ENCODE measurements around the gene SCARB1.

Gene SCARB1

DNA sequence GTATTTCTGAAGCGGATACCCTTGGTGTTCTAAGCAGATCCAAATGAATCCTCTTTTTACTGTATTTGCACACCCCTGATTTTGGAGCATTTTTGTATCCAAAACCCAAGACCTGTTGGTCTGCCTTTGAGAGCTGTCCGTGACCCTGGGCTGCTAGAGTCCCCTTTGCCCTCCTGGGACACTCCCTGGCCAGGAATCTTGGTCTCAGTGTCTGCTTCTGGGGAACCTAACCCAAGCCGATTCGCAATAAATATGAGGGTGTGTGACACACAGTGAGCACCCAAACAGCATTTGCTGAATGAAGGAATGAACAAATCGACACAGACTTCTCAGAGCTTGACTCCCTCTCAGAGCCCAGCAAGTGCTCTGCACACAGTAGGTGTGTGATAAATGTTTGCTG is 92.9 kb downstream of the SCARB1 start:
- DNase-seq: no peak

GRCh38 chr12:124769881-124770512 is 93.7 kb downstream of the SCARB1 start:
- no peak for DNase-seq

DNA sequence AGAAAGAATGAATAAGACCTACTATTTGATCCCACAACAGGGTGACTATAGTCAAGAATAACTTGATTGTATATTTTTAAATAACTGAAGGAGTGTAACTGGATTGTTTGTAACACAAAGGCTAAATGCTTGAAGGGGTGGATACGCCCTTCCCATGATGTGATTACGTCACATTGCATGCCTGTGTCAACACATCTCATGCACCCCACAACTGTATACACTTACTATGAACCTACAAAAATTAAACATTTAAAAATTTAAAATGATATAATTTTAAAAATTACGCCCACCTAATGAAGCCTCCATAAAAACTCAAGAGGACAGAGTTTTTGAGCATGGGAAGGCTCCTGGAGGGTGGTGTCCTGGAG is 94.5 kb downstream of the SCARB1 start:
- no peak for DNase-seq

- DNase-seq: no peak
These were observed 95.1 kb downstream of the SCARB1 start for GRCh38 chr12:124768452-124769162.

- DNase-seq: peak; percentile 91
These were observed 96.4 kb downstream of the SCARB1 start for GRCh38 chr12:124767066-124767821.

DNA sequence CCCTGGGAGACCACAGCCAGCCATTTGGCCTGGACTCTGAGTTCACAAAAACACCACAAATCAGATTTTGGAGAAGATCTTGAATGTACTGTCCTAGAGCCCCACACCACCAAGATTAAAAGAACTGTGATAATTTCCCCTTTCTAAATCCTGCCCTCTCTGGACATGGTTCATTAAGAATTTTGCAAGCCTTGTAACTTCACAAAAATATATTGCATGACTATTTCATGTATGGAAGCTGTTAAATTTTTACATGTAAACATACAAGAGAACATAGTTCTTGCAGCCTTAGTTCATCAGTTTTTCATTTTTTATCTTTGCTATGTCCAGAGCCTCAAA is 97.0 kb downstream of the SCARB1 start:
- no peak for DNase-seq

DNA sequence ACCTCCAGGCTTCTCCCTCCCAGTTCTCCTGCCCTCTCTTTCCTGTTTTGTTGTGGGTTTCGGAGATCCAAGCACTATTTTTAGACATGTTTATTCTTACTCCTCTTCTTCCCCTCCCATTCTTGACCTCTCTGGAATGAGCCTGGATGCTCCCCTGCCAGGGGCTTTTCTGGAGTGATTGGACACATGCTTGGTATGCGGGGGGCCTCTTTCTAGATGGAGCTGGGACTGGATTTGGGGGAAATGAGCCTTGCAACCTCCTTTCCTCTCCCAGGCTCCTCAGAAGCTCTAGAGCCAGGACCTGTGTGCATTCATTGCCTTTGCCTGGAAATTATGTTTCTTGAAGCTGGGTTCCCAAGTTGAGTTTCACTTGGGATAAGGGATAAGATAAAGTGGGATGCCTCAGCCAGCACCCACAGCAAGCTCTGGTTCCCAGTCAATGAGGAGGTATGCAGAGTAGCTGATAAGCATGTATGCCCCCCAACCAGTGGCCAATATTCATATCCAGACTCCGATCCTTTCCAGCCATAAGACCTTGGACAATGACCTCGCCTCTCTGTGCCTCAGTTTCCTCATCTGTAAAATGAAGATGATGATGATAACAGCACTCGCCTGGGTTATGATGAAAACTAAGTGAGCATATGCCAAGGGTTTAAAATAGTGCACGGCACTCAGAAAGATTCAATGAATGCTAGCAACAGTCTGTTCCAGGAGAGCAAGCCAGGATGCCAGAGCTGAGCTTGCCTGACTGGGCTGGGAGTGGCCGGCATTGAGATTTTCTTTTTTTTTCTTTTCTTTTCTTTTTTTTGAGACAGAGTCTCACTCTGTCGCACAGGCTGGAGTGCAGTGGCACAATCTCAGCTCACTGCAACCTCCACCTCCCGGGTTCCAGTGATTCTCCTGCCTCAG is 97.8 kb downstream of the SCARB1 start:
- no peak for DNase-seq

- DNase-seq: no peak
These were observed 98.6 kb downstream of the SCARB1 start for GRCh38 chr12:124764870-124765580.

DNA sequence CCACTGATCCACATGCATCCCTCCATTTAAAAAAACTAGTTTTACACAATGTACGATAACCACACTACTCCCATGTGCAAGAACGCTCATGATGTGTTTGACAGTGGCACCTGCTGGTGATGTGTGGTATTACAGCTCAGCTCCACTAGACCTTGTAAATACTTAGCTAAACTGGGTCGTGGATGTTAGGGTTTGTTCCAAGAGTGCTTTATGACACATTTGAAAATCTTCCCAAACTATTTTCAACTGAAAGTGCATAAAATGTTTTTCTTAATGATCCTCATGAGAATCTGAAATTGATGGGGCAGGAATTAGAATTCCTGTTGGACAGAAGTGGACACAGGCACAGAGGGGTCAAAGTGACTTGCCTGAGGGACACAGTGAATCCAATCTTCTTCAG is 99.2 kb downstream of the SCARB1 start:
- DNase-seq: peak; percentile 68 to 74

DNA sequence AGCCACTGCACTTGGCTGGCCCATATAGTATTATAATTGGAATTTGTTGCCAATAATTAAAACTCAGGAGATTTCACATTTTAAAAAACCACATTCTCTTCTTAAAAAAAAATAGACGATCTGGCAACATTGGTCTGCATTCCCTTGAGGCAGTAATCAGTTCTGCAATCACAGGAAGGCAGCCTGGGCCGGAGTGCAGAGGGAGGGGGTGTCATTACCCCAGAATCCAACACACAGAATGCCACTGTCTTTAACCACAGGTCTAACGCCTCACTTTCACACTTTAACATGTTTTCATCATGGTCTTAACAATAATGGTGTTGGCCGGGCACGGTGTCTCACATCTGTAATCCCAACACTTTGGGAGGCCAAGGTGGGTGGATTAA is 100.1 kb downstream of the SCARB1 start:
- DNase-seq: no peak

DNA sequence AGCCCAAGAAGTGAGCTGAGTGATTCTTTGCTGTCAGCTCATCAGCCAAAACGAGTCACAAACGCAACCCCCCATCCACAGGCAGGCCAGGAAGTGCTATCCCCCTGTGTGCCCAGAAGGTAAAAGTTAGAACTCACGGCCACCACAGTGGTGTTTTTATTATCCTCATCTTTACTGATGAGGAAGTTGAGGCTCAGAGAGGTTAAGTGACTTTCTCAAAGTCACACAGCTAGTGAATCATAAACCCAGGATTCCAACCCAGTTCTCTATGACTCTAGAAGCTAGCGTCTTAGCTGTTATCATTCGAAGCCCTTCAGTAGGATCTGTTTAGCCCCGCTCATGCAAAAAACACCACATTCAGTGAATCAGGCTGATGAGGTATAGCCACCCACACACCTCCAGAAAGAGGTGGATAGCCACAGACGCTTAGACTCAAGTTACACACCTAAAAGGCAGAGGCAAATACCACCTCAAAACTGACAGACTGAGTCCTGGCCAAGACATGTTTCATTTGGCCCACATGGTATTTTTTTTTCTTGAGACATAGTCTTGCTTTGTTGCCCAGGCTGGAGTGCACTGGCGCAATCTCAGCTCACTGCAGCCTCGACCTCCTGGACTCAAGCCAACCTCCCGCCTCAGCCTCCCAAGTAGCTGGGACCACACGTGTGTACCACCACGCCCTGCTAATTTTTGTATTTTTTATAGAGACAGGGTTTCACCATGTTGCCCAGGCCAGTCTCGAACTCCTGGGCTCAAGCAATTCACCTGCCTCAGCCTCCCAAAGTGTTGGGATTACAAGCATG is 100.7 kb downstream of the SCARB1 start:
- DNase-seq: peak; percentile 52 to 54

GRCh38 chr12:124762384-124762783 is 101.3 kb downstream of the SCARB1 start:
- no peak for DNase-seq

GRCh38 chr12:124761871-124762270 is 101.8 kb downstream of the SCARB1 start:
- DNase-seq: peak; percentile 65 to 72

DNA sequence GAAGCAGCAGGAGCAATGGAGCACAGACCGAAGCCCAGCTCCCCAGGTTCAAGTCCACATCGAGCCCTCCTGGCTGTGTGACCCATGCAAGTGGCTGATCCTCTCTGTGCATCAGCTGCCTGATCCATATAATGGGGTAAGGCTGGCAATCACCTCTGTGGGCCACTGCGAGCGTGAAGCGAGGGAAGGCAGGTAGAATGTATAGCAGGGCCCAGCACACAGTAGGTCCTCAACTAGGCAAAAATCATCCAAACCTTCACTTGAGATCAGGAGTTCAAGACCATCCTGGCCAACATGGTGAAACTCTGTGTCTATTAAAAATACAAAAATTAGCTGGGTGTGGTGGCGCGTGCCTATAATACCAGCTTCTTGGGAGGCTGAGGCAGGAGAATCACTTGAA is 102.6 kb downstream of the SCARB1 start:
- DNase-seq: no peak

- DNase-seq: no peak
These were observed 103.1 kb downstream of the SCARB1 start for GRCh38 chr12:124760560-124760959.

DNA sequence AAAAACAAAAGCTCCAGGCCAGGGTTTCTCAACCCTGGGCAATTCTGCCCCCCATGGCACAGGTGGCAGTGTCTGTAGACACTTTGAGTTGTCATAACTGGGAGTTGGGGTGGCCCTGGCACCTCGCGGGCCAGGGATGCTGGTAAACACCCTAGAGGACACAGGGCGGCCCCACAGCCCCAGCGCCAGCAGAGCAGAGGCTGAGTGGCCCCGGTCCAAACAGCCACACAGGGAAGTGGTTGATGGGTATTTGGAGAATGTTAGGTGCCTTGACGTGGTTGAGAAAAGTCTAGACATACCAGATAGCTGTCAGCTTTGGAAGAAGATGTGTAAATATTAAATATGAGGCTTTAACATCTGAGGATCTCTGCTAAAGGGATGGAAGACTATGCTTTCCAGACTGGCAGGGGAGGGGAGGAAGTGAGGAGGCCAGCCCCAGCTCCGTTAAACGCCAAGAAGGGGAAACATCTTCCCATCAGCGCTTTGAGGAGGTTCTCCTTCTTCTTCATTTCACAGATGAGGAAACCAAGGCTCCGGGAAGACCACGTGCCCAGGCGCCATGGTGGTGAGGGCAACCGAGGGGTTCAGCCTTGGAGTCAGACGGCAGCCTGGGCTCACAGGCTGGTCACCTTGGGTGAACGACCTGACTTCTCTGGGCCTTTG is 103.7 kb downstream of the SCARB1 start:
- DNase-seq: no peak

GRCh38 chr12:124758266-124759220 is 105.1 kb downstream of the SCARB1 start:
- DNase-seq: no peak

GRCh38 chr12:124757329-124757728 is 106.3 kb downstream of the SCARB1 start:
- DNase-seq: no peak

DNA sequence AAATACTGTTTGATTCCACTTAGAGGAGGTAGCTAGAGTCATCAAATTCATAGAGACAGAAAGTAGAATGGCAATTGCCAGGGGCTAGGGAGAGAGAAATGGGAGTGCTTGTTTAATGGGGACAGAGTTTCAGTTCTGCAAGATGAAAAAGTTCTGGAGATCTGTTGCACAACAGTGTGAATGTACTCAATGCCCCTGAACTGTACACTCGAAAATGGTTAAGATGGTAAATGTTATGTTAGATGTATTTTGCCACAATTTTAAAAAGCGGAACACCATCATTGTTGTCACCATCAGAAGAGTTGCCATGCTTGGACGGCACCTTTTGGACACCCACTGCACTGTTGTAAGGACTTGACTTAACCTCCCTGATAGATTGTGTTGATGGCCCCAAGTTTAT is 106.9 kb downstream of the SCARB1 start:
- DNase-seq: no peak

GRCh38 chr12:124756166-124756565 is 107.5 kb downstream of the SCARB1 start:
- DNase-seq: no peak
